Memory B cell (primary cell): Measurements from ENCODE around the gene ST6GALNAC4.

Experiments used
- ATAC-seq: fragments of 150-1000 bp; cut with Tn5 transposase; 2 replicates; pipeline ENCODE4 v1.10.0; 2021; ENCODE audit warnings: low read depth, mild to moderate bottlenecking, moderate library complexity
- DNase-seq, 2 donors: peaks; one replicate each; pipeline ENCODE4 v3.0.0; 2022; ENCODE audit warnings: low spot score in 2 of 2
- H3K27ac Mint-ChIP-seq: one replicate; pipeline ENCODE4 v1.8.0; 2022; ENCODE audit warnings: mild to moderate bottlenecking, moderate library complexity, mixed read lengths
- H3K27me3 Mint-ChIP-seq: one replicate; pipeline ENCODE4 v1.8.0; 2022; ENCODE audit warnings: mixed read lengths
- H3K36me3 Mint-ChIP-seq: one replicate; pipeline ENCODE4 v1.8.0; 2022; ENCODE audit warnings: mild to moderate bottlenecking, mixed read lengths
- H3K4me1 Mint-ChIP-seq: one replicate; pipeline ENCODE4 v1.8.0; 2022; ENCODE audit warnings: mixed read lengths
- H3K4me3 Mint-ChIP-seq: one replicate; pipeline ENCODE4 v1.8.0; 2022; ENCODE audit warnings: mild to moderate bottlenecking, moderate library complexity, mixed read lengths
- H3K9me3 Mint-ChIP-seq: one replicate; pipeline ENCODE4 v1.8.0; 2022; ENCODE audit warnings: mixed read lengths

The ST6GALNAC4 gene

DNA sequence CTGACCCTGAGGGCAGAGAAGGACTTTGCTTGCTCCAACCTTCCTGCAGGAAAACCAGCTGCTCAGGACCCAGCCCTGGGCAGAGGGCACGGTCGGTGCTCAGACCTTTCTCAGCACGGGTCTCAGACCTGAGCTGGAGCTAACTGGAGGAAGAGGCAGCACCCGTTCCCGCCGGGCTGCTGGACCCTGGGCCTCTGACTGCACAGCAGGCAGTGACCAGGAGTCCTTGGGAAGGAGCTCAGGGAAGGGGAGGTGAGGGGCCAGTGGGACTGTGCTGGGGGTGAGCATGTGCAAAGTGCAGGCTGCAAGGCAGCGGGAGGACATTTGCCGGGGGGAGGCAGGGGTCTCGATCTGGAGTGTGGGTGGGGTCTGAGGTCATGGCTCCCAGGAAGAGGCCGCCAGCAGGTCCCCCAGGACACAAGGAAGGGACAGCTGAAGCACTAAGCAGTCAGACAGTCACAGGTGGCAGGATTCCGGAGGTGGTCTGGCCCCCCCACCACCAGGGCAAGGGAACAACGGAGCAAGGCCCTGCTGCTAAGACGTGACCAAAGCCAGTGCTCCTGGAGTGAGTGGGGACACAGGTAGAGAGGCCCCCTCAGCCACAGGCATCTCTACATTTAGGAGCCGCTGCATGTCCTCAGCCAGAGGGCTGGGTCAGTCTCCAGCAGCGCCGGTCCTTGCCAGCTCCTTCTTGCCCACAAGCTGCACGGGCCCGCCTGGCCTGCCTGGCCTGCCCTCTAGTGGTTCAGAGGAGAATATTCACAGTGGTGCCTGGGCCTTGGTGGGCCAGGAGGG lies 25.6 kb upstream of the ST6GALNAC4 start:
- peaks cover 12% of the 10 kb centered on the region for H3K36me3 Mint-ChIP-seq
- H3K4me3 Mint-ChIP-seq = no peak overlapping the region
- DNase-seq (peak; percentile 59 to 67), ATAC-seq (peak; percentile 32)
- H3K4me1 Mint-ChIP-seq = peaks cover 17% of the 10 kb centered on the region
- H3K9me3 Mint-ChIP-seq = no peaks in the 10 kb centered on the region
- H3K27ac Mint-ChIP-seq = peak overlapping the region; percentile 30
- no peaks in the 10 kb centered on the region for H3K27me3 Mint-ChIP-seq

DNA sequence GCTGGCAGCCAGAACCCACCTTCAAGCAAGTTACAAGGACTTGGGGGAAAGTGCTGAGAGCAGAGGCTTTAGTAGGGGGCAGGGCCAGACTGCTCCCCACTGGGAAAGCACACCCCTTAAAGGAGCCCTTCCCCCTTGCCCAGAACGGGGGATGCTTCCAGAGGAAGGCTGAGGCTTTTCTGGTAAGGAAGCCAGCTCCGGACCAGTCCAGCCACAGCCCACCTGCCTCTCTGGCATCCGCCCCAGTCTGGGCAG lies 25.0 kb upstream of the ST6GALNAC4 start:
- Mint-ChIP-seq H3K27me3 (no peaks in the 10 kb centered on the region), H3K27ac (peak overlapping the region; percentile 30), H3K4me3 (no peak overlapping the region), H3K36me3 (peaks cover 12% of the 10 kb centered on the region), H3K9me3 (no peaks in the 10 kb centered on the region), H3K4me1 (peaks cover 22% of the 10 kb centered on the region)
- no peak for ATAC-seq
- DNase-seq = no peak

DNA sequence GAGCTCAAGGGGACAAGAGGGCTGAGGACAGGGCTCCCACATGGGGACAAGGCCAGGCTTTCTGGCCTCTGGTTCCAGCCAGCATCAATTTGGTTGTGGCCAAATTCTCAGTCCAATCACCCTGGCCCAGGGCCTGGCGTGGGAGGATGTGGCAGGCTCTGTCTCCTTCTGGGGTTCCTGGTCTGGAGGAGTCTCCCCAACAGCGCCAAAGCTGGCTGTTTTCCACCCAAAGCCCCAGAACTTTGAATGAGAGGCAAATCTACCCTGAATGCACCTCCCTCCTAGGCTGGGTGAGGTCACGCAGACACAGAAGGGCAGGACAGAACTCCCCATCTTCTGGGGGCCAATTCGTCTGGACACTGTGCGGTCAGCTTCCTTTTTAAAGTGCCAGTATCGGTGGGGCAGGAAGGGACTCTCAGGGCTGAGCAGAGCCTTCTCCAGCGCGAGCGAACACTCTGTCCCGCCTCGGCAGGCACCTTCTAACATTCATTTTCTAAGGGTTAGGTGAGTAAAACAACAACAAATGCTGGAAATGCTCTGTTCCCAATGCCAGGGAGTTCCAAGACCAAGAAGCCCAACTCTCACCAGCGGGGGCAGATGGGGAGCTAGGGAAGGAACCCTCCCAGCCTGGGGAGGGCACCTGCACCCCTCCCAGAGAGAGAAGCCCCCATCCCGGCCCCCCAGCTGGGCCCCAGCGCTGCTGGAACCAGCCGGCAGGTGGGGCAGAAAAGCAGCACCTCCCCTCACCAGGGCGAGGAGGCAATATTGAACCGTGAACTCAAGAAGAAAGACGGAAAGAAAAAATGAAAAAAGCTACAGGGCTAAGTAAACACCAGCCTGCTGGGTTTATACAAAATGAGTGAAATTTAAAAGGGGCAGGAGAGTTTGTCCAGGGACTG lies 24.5 kb upstream of the ST6GALNAC4 start:
- Mint-ChIP-seq H3K27ac (no peak overlapping the region), H3K4me1 (peaks cover 26% of the 10 kb centered on the region), H3K36me3 (peaks cover 12% of the 10 kb centered on the region), H3K4me3 (no peak overlapping the region), H3K9me3 (no peaks in the 10 kb centered on the region), H3K27me3 (no peaks in the 10 kb centered on the region)
- ATAC-seq (no peak), DNase-seq (no peak)

DNA sequence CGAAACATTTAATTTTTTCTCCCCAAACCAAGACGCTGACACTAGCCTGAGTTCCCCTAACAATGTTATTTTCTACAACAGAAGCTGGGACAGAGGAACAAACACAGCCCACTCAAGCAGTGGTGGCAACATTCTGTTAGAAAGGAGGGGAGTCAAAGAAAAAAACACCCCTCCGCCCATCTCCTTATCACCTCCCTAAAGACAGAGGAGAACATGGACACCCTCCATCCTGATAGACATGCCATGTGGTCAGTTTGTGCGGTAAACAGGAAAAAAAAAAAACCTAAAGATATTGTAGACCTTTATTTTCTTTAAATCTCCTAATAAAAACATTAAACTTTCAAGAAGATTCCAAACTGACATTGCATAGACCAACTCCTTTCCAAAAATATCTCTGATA lies 23.8 kb upstream of the ST6GALNAC4 start:
- Mint-ChIP-seq H3K4me3 (no peak overlapping the region), H3K27me3 (no peaks in the 10 kb centered on the region), H3K9me3 (no peaks in the 10 kb centered on the region), H3K36me3 (peaks cover 12% of the 10 kb centered on the region), H3K4me1 (peaks cover 33% of the 10 kb centered on the region), H3K27ac (no peak overlapping the region)
- ATAC-seq (no peak), DNase-seq (no peak)

DNA sequence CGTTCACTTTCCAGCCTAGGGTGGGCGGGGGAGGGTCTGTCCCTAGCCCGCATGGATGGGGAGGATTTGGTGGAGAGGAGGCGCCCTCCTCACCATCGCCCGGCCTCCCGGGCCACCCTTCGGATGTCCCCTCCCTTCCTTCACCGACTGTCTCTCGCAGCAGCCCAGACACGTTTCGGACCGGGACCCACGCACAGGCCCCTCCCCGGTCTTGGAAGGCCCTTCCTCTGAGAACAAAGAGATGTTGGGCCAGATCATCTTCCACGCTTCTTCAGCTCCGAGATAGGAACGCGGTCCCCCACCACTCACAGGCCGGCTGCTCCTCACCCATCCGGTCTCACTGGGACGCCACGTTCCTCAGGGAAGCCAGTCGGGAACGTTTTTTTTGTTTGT lies 21.5 kb upstream of the ST6GALNAC4 start:
- H3K36me3 Mint-ChIP-seq = peaks cover 15% of the 10 kb centered on the region
- no peaks in the 10 kb centered on the region for H3K27me3 Mint-ChIP-seq
- H3K9me3 Mint-ChIP-seq = no peaks in the 10 kb centered on the region
- peak overlapping the region; percentile 87 for H3K27ac Mint-ChIP-seq
- peaks cover 35% of the 10 kb centered on the region for H3K4me1 Mint-ChIP-seq
- peak overlapping the region; percentile 74 for H3K4me3 Mint-ChIP-seq
- DNase-seq = no peak
- no peak for ATAC-seq

DNA sequence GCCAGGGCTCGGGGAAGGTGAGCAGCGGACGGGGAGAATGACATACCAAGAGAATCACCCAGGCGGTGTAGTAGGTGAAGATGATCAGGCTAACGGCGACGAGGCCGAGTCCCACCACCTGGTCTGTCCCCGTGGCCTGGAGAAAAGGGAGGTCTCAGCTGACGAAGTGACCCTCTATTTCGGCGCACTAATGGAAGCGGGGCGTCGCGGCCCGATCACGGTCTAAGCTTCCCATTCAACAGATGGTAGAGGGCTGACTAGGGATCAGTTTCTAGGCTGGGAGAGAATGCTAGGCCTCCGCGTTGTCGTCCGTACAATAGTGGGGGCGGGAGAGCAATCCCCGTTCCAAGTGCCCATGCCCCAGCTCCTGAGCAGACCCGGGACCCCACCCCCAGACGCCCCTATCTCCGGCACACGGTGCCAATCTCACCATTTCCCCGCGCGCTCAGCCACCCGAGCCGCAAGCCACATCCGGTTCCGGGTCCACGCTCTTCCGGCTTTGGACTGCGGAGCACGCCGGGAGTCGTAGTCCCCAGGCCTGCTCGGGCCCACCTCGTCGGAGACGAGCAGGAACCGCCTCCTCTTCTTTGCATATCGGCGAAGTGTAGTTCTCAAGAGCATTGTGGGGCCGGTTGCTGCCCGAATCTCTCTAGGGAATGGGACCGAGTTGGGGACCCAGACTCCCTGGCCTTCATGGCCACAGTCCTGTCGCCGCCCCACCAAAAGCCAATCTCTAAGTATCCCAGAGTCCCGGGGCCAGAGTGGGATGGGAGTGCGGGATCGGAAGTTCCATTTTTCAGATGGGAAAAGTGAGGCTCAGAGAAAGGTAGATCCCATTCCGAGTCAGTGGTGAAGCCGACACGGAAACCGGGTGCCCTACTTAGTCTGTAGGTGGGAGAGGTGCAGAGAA lies 20.8 kb upstream of the ST6GALNAC4 start, which contains the start of gene DPM2:
Gene DPM2 (minus strand): TSS at position 467 of the 910 bp plus-strand sequence. CDS start 34 bp downstream, at position 433.
- Mint-ChIP-seq H3K9me3 (no peaks in the 10 kb centered on the region), H3K27ac (peak within 1 kb of the TSS; percentile 87), H3K36me3 (peaks cover 15% of the 10 kb centered on the region), H3K27me3 (no peaks in the 10 kb centered on the region), H3K4me1 (peaks cover 33% of the 10 kb centered on the region), H3K4me3 (peak within 1 kb of the TSS; percentile 96)
- ATAC-seq (peak; percentile 96), DNase-seq (peak; percentile 76 to 79)

DNA sequence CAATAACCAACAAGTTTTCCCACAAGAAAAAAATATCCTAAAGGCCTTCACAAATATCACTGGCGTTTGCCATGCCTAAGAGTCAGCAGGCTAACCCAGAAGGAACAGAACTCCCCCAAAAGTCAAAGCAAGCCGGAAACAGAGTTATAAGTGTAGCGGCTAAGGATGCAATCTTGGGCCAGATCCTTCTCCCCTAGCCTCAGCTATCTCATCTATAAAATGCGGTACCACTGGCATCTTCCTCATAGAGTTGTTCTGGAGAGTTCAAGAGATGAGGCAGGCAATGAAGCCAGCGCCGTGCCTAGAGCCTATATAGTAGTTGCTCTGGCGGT lies 20.2 kb upstream of the ST6GALNAC4 start:
- Mint-ChIP-seq H3K36me3 (peaks cover 12% of the 10 kb centered on the region), H3K4me1 (peaks cover 33% of the 10 kb centered on the region), H3K9me3 (no peaks in the 10 kb centered on the region), H3K27ac (peak overlapping the region; percentile 87), H3K27me3 (no peaks in the 10 kb centered on the region), H3K4me3 (peak overlapping the region; percentile 96)
- ATAC-seq = no peak
- no peak for DNase-seq

DNA sequence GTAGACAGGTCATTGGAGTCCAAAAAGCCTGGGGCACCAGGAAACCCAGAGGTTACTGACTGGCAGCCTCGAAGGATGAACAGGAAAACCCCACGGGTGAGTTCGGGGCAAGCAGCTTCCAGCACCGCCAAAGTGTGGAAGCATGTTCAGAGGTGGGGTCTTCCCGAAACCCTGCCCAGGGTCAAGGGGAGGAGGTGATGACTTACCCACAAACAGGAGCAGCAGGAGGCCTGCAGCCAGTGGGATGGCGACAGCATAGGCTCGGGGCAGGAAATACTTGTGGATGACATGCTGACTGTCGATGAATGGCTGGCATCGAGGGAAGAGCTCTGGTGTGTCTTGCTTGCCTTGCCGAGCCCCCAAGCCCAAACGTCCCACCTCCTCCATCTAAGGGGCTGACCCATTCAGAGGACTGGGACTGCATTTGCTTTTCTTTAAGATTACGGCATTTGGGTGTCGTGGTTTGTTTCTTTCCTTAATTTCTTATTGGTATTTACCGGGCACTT lies 19.6 kb upstream of the ST6GALNAC4 start:
- Mint-ChIP-seq H3K27ac (no peak overlapping the region), H3K36me3 (peaks cover 9% of the 10 kb centered on the region), H3K4me1 (peaks cover 36% of the 10 kb centered on the region), H3K27me3 (no peaks in the 10 kb centered on the region), H3K4me3 (peak overlapping the region; percentile 59), H3K9me3 (no peaks in the 10 kb centered on the region)
- DNase-seq (no peak), ATAC-seq (no peak)

DNA sequence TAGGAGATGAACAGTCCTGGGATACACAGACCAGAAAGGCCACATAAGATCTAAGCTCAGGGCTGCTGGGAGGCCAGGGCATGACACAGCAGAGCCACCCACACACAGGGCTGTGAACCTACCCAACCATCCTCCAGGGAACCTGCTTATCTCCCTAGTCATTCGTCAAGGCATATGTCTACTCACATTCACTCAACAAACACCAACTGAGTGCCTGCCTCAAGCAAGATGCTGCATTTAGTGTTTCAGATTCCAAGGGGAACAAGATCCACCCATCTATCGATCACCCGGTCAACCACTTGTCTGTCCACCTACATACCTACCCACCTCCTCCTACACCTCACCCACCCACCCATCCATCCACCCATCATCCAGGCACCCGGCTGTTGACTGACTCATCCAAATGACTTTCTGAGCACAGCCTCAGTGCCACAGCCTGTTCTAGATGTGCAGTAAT lies 19.0 kb upstream of the ST6GALNAC4 start:
- Mint-ChIP-seq H3K9me3 (no peaks in the 10 kb centered on the region), H3K27me3 (no peaks in the 10 kb centered on the region), H3K27ac (no peak overlapping the region), H3K4me1 (peaks cover 41% of the 10 kb centered on the region), H3K36me3 (peaks cover 9% of the 10 kb centered on the region), H3K4me3 (peak overlapping the region; percentile 59)
- ATAC-seq (no peak), DNase-seq (no peak)

DNA sequence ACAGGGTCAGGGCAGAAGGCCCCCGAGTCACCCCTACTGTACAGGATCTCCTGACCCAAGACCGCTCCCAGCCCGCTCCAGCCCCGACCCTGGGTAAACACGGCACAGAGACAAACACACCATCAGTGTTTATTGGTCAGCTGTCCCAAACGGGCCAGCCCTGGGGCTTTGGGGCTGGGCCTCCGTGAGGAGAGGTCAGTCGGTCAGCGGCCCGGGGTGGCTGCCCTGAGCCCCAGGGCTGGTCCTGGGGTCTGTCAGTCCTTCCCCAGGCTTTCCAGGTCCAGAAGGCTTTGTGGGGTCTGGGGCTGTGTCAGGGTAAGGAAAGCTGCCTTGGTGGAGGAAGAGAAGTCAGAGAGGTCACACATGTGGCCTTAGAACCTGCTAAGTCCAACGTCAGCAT lies 18.1 kb upstream of the ST6GALNAC4 start:
- no peak overlapping the region for H3K27ac Mint-ChIP-seq
- H3K9me3 Mint-ChIP-seq = no peaks in the 10 kb centered on the region
- no peak for DNase-seq
- no peak for ATAC-seq
- H3K27me3 Mint-ChIP-seq = no peaks in the 10 kb centered on the region
- peaks cover 42% of the 10 kb centered on the region for H3K4me1 Mint-ChIP-seq
- peaks cover 9% of the 10 kb centered on the region for H3K36me3 Mint-ChIP-seq
- no peak overlapping the region for H3K4me3 Mint-ChIP-seq

DNA sequence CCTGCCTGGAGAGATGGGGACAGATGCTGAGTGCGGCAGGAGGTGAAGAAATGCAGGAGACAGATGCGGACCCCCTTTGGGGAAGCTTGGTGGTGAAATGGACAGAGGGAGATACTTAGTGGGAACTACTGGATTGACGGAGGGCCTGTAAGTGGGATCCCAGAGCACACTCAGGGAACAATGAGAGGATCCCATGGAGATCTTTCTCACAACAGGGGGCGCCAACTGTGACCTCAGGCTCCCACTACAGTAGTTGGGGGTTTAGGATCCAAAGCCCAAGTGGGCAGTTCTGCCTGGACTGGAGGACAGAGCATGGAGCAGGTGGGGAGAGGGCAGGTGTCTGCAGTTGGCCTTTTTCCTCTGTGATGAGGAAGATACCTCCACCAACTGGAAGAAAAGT lies 17.4 kb upstream of the ST6GALNAC4 start:
- no peak for ATAC-seq
- Mint-ChIP-seq H3K4me3 (peak overlapping the region; percentile 27), H3K27ac (no peak overlapping the region), H3K9me3 (no peaks in the 10 kb centered on the region), H3K4me1 (peaks cover 45% of the 10 kb centered on the region), H3K36me3 (peaks cover 9% of the 10 kb centered on the region), H3K27me3 (no peaks in the 10 kb centered on the region)
- DNase-seq = no peak

DNA sequence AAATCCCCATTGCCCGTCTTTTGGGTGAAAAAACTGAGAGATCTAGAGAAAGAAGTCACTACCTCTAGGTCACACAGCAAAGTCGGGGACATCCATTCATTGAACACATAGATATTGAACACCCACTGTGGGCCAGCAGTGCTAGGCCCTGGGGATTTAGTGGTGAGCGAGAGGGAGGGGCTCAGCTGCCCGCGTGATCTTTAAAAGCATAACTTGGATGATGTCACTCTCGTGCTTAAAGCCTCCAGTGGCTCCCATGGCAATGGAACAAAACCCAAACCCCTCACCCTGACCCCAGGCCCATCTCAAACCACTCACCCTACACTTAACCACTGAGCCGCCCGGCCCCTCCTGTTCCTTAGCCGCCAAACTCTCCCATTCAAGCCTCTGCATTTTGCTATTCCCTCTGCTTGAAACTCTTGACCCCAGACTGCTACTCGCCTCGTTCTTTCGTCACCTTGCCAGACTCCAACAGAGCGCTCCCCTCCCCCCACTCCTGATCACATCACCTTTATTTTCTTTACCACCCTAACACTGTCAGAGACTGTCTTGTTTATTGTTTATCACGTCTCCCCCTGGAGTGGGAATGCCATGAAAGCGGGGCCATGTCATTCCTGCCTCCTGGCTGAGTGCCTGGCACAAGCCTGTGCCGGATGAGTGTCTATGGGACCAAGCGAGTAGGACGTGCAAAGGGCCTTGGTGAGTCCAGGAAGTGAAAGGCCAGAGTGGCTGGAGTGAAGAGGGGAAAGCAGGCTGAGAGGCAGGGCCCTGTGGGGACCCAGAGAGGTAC lies 14.4 kb upstream of the ST6GALNAC4 start:
- ATAC-seq (peak; percentile 65), DNase-seq (peak in 1 of 2 donors; percentile 51)
- Mint-ChIP-seq H3K27me3 (no peaks in the 10 kb centered on the region), H3K27ac (peak overlapping the region; percentile 91), H3K4me1 (peaks cover 28% of the 10 kb centered on the region), H3K9me3 (no peaks in the 10 kb centered on the region), H3K36me3 (peaks cover 9% of the 10 kb centered on the region), H3K4me3 (peak overlapping the region; percentile 78)
